ENCODE data around the gene TXNRD2. TPM values are rescaled to one million over a fixed set of nuclear protein-coding genes. Genes with fewer than 3 reads are reported as not detected.

The TXNRD2 gene
- total and polyA plus RNA-seq, 10 of the 15 experiments (the other 5 are each of a cell fraction or from before 2014, with no cell fraction given) = 1.6 to 26.0 (median 13.9) TPM

DNA sequence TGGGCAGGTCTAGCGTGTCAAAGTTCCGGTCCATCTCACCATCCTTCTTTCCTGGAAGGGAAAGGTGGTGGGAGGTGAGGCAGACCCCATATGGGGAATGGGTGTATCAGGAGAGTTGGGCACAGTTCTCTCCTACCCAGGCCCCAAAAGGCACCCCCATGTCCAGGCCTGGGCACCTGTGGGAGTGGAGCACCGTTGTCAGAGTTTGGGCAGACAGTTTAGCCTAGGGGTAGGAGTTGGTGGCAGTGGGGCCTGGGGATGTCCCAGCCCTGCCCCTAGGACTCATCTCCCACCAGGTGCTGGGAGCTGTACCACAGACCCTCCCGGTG is 34.1 kb upstream of the TXNRD2 start (continued):
- TF ChIP-seq ZBED1 (IDR thresholded peaks at IDR 0.05; ENCODE audit: borderline replicate concordance) (no peak), SIN3A (IDR thresholded peaks at IDR 0.05; ENCODE audit: low read depth, low read length) (no peak)

DNA sequence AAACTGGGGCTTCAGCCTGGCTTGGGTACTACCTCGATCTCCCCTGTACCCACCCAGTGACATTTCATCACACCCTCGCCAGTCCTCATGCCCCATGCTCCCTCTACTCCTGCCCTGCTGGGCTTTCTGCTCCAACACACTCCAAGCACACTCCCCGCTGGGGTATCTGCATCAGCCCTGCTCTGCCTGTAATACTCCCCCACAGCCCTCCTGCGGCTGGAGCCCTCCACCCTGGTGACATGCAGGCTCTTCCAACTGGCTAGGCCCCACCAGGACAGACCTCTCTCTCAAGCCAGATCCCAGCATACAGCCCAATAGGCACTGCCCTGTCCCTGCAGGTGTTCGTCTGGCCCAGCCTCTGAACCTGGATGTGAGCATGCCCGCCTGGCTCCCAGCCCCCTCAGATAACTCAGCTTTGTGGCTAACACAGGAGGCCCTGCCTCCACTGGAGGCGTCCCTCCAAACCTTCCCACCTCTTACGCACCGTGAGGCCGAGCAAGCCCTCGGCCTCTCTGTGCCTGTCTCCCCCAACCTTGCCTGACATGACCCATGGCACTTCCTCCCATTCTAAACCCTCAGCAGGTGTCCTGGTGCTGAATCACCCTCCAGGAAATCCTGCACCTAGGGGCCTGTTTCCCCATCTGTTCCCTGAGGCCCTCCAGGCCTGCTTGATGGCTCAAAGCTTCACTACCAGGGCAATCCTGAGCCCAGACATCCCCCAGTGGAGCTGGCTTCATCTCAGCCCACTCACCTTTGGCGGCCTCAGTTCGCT is 33.5 kb upstream of the TXNRD2 start:
- ChIA-PET RAD21 (ENCODE audit: unreplicated experiment) (no interaction called here), SMC1A (ENCODE audit: uncharacterized antibody, unreplicated experiment) (no interaction called here), POLR2A (no interaction called here), CTCF (interaction anchor here (0.7 to 1.2 kb wide), 2 partner anchors 38 to 96 kb away, joined by 3 read pairs; no protein-coding TSS in a partner anchor)
- in situ Hi-C loops (cut with MboI) = no loop called here
- BruUV-seq (replicated peaks) = no TSS peak
- Histone ChIP-seq H3K4me2 (ENCODE audit: control insufficient read depth, insufficient read depth) (no peak overlapping the region), H3K27me3 (replicated peaks in 1 of 2; ENCODE audit: control insufficient read depth in 2 of 2, insufficient read depth in 2 of 2, low read length in 1 of 2) (no peaks in the 10 kb centered on the region), H3K9me3 (replicated peaks; ENCODE audit: control insufficient read depth, insufficient read depth, low read length) (no peaks in the 10 kb centered on the region), H3K27ac (ENCODE audit: control insufficient read depth, insufficient read depth) (no peak overlapping the region), H3K9ac (ENCODE audit: control insufficient read depth, insufficient read depth, low read length) (no peak overlapping the region), H3K79me2 (ENCODE audit: control insufficient read depth, insufficient read depth, low read length) (no peaks in the 10 kb centered on the region), H2AFZ (ENCODE audit: control insufficient read depth, low read depth, low read length) (no peak overlapping the region), H4K20me1 (ENCODE audit: control insufficient read depth, insufficient read depth) (no peaks in the 10 kb centered on the region), H3K4me3 (no peak overlapping the region), H3K4me1 (ENCODE audit: control insufficient read depth, insufficient read depth, low read length) (no peaks in the 10 kb centered on the region), H3K36me3 (ENCODE audit: control insufficient read depth in 2 of 2, insufficient read depth in 2 of 2, low read length in 1 of 2) (no peaks in the 10 kb centered on the region; a peak in 1 of 4 replicates)
- 58% methylated on average over 13 of the region's 13 CpGs for WGBS (ENCODE audit: insufficient coverage, insufficient replicate concordance, low lambda C conversion rate, missing lambda C conversion rate)
- intact Hi-C loops (cut with micrococcal nuclease; ENCODE audit: unreplicated experiment) = loop anchor here (5.0 kb wide), 2 partner anchors 37 to 142 kb away; partner anchors contain the start of genes RANBP1 and TRMT2A
- FAIRE-seq = no peak
- DNase-seq (ENCODE audit: low read depth, low spot score) = no peak
- no peak for ATAC-seq
- no peak for TF ChIP-seq MYB (IDR thresholded peaks at IDR 0.05; ENCODE audit: borderline replicate concordance, low read depth, low read length)
- TF ChIP-seq, protein P1, sequence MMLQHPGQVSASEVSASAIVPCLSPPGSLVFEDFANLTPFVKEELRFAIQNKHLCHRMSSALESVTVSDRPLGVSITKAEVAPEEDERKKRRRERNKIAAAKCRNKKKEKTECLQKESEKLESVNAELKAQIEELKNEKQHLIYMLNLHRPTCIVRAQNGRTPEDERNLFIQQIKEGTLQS (IDR thresholded peaks at IDR 0.05; ENCODE audit: borderline replicate concordance, extremely low read depth, low read depth, low read length) = no peak
